AG04449 (cell line): ENCODE results near the gene RABEP1.

ENCODE experiments used
- CTCF ChIA-PET: fragments of 350-600 bp; formaldehyde crosslinking; extraction: SDS; loops from one replicate; lab custom pipeline; 2021; ENCODE audit warnings: antibody characterized with exemption; lab: Yijun Ruan, JAX
- POLR2A ChIA-PET: fragments of 400-600, 350-600 bp; formaldehyde crosslinking; extraction: SDS; loops from one replicate; lab custom pipeline; 2020; ENCODE audit warnings: antibody characterized with exemption, inconsistent platforms; lab: Yijun Ruan, JAX
- DNase-seq: peaks from one replicate; pipeline ENCODE4 v3.0.0-alpha.2; 2010; ENCODE audit warnings: low read depth, low spot score
- H3K4me3 ChIP-seq: 2 replicates; pipeline ENCODE4 v1.5.1; 2011; ENCODE audit warnings: low read depth, mild to moderate bottlenecking, control low read depth, low read length
- TF ChIP-seq, protein P1 (sequence below): IDR thresholded peaks from one replicate; pipeline ENCODE4 v1.5.1; 2011; ENCODE audit warnings: mild to moderate bottlenecking, moderate library complexity, low read length, control low read depth, inconsistent platforms; ENCODE audit not compliant: insufficient read depth; ENCODE audit errors: missing control alignments

Gene RABEP1

DNA sequence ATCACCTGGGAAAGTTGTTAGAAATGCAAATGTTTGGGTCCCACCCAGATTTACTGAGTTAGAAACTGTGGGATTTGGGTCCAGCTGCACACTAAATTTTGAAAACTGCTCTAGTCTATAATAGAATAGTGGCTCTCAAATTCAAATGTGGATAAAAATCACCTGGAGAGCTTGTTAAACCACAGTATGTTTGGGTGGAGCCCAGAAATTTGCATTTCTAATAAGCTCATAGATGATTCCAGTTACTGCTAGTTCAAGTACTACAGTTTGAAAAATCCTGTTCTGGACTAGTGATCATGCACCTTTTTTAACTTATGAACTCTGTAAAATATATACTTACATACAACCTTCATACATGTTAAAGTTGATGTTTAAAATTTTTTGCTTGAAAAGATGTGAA lies 27.8 kb downstream of the RABEP1 start:
- ChIA-PET CTCF (no interaction called here), POLR2A (no interaction called here)
- DNase-seq = no peak
- TF ChIP-seq, protein P1, sequence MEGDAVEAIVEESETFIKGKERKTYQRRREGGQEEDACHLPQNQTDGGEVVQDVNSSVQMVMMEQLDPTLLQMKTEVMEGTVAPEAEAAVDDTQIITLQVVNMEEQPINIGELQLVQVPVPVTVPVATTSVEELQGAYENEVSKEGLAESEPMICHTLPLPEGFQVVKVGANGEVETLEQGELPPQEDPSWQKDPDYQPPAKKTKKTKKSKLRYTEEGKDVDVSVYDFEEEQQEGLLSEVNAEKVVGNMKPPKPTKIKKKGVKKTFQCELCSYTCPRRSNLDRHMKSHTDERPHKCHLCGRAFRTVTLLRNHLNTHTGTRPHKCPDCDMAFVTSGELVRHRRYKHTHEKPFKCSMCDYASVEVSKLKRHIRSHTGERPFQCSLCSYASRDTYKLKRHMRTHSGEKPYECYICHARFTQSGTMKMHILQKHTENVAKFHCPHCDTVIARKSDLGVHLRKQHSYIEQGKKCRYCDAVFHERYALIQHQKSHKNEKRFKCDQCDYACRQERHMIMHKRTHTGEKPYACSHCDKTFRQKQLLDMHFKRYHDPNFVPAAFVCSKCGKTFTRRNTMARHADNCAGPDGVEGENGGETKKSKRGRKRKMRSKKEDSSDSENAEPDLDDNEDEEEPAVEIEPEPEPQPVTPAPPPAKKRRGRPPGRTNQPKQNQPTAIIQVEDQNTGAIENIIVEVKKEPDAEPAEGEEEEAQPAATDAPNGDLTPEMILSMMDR = no peak
- H3K4me3 ChIP-seq = no peak overlapping the region

DNA sequence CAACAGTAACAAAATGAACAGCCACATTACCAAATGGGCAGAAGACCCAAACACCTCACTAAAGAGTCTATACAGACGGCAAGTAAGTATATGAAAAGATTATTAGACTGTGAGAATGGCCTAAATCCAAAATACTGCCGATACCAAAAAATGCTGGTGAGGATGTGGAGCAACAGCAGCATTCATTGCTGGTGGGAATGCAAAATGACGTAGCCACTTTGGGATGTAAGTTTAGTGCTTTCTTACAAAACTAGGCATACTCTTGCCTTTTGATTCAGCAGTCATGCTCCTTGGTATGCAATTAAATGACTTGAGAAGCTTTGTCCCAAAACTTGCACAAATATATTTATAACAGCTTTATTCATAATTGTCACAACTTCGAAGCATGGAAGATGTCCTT lies 43.8 kb downstream of the RABEP1 start:
- POLR2A ChIA-PET = no interaction called here
- TF ChIP-seq, protein P1 = no peak
- CTCF ChIA-PET = interaction anchor here (1.1 kb wide), 1 partner anchor 18 kb away, joined by 3 read pairs; no protein-coding TSS in a partner anchor
- no peak for DNase-seq
- no peak overlapping the region for H3K4me3 ChIP-seq

DNA sequence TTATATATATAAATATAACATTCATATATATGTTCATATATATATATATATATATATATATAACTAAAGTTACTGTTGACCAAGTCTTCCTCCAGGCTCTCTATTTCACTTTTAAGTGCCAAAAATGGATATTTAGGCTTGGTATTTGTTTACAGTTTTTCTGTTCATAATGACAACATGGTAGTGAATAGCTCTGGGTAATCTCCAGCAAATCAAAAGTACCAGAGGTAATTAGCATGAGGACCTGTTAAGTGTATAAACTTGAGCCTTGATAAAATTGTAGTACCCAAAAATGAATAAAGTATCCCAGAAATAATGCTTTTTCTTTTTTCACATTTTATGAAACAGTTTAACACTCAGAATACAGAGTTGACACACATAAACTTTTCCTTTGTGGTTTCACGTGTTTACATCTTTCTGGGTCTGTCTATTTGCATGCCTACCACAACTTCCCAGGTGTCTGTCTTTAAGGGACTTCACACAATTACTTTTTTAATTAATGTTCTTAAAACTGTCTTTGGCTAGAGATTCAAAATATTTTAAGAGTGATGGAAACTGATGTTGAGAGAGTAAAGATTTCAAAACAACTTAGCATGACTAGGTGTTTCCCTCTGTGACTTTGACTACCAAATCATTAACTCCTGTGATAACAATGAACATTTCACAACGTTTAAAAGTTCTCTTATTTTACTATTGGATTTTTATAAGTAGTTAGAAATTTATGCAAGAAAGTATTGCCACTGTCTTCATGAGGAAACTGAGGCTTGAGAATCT lies 47.9 kb downstream of the RABEP1 start:
- POLR2A ChIA-PET = no interaction called here
- CTCF ChIA-PET = no interaction called here
- no peak overlapping the region for H3K4me3 ChIP-seq
- DNase-seq = no peak
- TF ChIP-seq, protein P1 = no peak

DNA sequence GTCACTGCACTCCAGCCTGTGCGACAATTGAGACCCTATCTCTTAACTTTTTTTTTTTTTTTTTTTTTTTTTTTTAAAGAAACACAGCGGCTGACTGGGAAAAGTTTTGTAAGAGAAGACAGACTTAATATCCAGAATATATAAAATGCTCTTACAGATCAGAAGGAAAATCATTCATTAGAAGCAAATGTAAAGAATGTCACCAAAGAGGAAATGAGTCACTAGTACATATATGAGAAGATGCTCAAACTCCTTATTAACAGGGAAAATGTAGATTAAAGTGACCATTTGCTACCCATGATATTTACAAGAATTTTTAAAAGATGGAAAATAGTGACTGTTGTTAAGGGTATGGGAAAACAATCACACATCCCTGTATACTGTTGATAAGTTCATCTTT lies 48.9 kb downstream of the RABEP1 start:
- DNase-seq = no peak
- ChIA-PET CTCF (interaction anchor here (1.2 kb wide), 1 partner anchor 13 kb away, joined by 3 read pairs; no protein-coding TSS in a partner anchor), POLR2A (no interaction called here)
- H3K4me3 ChIP-seq = no peak overlapping the region
- TF ChIP-seq, protein P1 = no peak

DNA sequence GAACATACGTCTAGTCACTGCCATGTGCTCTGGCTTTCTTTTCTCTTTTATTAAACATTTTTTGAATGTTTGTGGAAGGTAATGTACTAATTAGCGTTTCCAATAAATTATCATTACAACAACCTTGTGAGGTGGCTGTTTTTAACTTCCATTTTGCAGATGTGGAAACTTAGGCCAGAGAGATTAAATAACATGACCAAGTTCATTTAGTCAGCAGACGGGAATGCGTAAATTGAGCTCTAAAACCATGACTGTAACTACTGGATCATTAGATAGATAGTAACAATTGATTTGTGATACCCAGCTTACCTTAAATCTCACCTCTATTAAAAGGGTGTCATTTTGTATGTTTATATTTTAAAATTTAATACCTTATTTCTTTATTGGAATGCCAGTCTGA lies 49.4 kb downstream of the RABEP1 start:
- CTCF ChIA-PET = interaction anchor here (1.2 kb wide), 1 partner anchor 12 kb away, joined by 3 read pairs; no protein-coding TSS in a partner anchor
- TF ChIP-seq, protein P1 = no peak
- POLR2A ChIA-PET = interaction anchor here (0.9 kb wide), 1 partner anchor 15 kb away, joined by 3 read pairs; no protein-coding TSS in a partner anchor
- no peak for DNase-seq
- H3K4me3 ChIP-seq = no peak overlapping the region

DNA sequence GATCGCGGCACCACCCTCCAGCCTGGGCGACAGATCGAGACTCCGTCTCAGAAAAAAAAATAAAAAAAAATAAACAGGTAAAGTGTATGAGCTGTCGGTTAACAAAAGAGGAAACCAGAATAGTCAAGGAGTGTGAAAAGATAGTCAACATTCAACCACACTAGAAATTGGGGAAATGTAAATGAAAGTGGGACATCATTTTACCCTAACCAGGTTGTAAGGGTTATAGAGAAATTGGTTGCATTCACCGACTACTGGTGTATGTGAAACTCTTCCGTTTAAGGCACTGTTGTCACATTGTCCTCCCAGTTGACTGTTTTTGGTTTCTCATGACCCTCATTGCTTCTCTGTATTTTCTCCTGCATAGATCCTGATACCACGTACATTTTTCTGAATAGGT lies 62.8 kb downstream of the RABEP1 start:
- ChIA-PET CTCF (no interaction called here), POLR2A (interaction anchor here (0.6 kb wide), 1 partner anchor 609 kb away, joined by 3 read pairs; no protein-coding TSS in a partner anchor)
- TF ChIP-seq, protein P1 = no peak

More for the DNA sequence above, 62.8 kb downstream of the RABEP1 start:
- DNase-seq = no peak
- H3K4me3 ChIP-seq = no peak overlapping the region
